Pancreas (tissue), 10 donors: ENCODE results near the gene CCDC73. TPM values are rescaled to one million over a fixed set of nuclear protein-coding genes. Genes with fewer than 3 reads are reported as not detected.

Experiments
- ATAC-seq, 4 donors: fragments of 200-7000 bp; cut with Tn5 transposase; one replicate each; pipeline versions ENCODE4 v1.8.0 to v1.9.1; 2020; ENCODE audit warnings: mild to moderate bottlenecking in 4 of 4, moderate library complexity in 4 of 4
- DNase-seq, 6 donors: peaks; one replicate each; pipeline ENCODE4 v3.0.0-alpha.2; 2020
- FAIRE-seq: peaks from 2 replicates; lab custom pipeline; 2012; peaks lifted over from hg19 to GRCh38; lab: Jason Lieb, UNC
- H3K27ac ChIP-seq, 4 donors: fragments of 200-600 bp; sonication (generic); 1 replicate in 3 of 4; 2 replicates in 1 of 4; pipeline versions ENCODE4 v1.5.0 to v1.8.0; 2020
- H3K27me3 ChIP-seq, 4 donors: fragments of 200-600 bp; one replicate each; pipeline ENCODE4 v1.8.0; 2021
- H3K36me3 ChIP-seq, 3 donors: fragments of 200-600 bp; sonication (generic) in 1 of 3; one replicate each; pipeline versions ENCODE4 v1.5.0 to v1.8.0; 2020 to 2021
- H3K4me1 ChIP-seq, 3 donors: fragments of 200-600 bp; one replicate each; pipeline ENCODE4 v1.8.0; 2021
- H3K4me3 ChIP-seq, 4 donors: fragments of 200-600 bp; sonication (generic) in 2 of 4; one replicate each; pipeline versions ENCODE4 v1.5.0 to v1.8.0; 2020 to 2021
- H3K9me3 ChIP-seq, 4 donors: fragments of 200-600 bp; one replicate each; pipeline ENCODE4 v1.8.0; 2021
- WGBS, 2 donors: extraction: QIAGEN DNeasy Blood & Tissue Kit; methylation state at CpG; one replicate each; pipeline ENCODE4 v1.1.7; 2013; 5-methylcytosine and 5-hydroxymethylcytosine counted together
- intact Hi-C, 3 donors: fragments of 100-400 bp; cut with DNase I; formaldehyde crosslinking; loops; one replicate each; pipeline versions ENCODE4 v1.11.1 to v1.14.2; 2022
- polyA plus RNA-seq, 2 donors: library from polyadenylated mRNA; stranded (reverse); fragments of 200-250 nt; gene quantifications; one replicate each; pipeline ENCODE4 v1.2.3, GENCODE V29; 2013
- total RNA-seq, 6 donors: library from RNA; stranded (reverse); fragmentation: NEBNext Ultra II Directional in 4 of 6; extraction: Animal tissue kit (Norgen Biotek cat#: 25700) in 4 of 6; gene quantifications; one replicate each; pipeline versions ENCODE4 v1.2.1 to v1.2.4, GENCODE V29; 2021 to 2023
- TF ChIP-seq, protein P1 (sequence below), 4 donors: fragments of 200-600 bp; sonication (generic) in 3 of 4; IDR thresholded peaks; one replicate each; pipeline versions ENCODE4 v1.5.0 to v1.8.0; 2021; ENCODE audit warnings: antibody characterized with exemption in 4 of 4
- donor health status: healthy with polysubstance abuse.
- donor health status: DM: no; HTN: no; CAD: no; lungs with moderate emphysema.
- donor health status: DM: no; HTN: no; CAD: no.
- donor health status: control.
- donor health status: control.
- donor health status: Bipolar disorder and iron deficiency.
- donor health status: DM: yes; HTN: yes; CAD: no.
- donor health status: DM: no; HTN: no; CAD: no.
- donor health status: DM: no; HTN: no; CAD: no.
- donor health status: DM: yes; HTN: yes; CAD: no.

CCDC73 gene
- total and polyA plus RNA-seq, 8 donors, result 0.06 TPM; not detected in 7

DNA sequence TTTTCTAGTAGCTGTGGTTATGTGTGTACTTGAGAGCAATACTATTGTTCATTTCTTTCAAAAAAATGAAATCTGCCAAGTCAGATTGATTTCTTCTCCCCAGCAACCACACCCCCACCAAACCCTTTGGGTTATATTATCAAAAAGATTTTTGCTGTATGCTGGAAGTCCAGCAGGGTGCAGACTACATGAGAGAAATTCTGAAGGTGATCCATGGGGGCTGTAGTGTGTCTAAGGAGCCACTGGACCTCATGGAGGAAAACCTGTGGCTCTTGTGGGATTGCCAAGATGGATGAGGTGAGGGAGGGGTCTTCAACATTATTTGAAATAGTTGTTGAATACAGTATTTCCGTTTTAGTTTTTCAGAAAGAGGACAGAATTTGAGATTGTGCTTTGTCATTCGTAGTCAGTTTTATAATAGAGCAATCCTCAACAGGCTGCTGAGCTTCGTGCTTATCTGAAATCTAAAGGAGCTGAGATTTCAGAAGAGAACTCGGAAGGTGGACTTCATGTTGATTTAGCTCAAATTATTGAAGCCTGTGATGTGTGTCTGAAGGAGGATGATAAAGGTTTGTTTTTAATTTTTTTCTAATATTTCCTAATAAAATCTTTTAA is 207.8 kb downstream of the CCDC73 start:
- H3K36me3 ChIP-seq, result peaks cover 12 to 23% (median 16%) of the 10 kb centered on the region in 3 donors
- DNase-seq (no peak), ATAC-seq (no peak), FAIRE-seq (no peak)
- intact Hi-C loops, result no loop called here
- no peaks in the 10 kb centered on the region for H3K27me3 ChIP-seq
- TF ChIP-seq, protein P1, sequence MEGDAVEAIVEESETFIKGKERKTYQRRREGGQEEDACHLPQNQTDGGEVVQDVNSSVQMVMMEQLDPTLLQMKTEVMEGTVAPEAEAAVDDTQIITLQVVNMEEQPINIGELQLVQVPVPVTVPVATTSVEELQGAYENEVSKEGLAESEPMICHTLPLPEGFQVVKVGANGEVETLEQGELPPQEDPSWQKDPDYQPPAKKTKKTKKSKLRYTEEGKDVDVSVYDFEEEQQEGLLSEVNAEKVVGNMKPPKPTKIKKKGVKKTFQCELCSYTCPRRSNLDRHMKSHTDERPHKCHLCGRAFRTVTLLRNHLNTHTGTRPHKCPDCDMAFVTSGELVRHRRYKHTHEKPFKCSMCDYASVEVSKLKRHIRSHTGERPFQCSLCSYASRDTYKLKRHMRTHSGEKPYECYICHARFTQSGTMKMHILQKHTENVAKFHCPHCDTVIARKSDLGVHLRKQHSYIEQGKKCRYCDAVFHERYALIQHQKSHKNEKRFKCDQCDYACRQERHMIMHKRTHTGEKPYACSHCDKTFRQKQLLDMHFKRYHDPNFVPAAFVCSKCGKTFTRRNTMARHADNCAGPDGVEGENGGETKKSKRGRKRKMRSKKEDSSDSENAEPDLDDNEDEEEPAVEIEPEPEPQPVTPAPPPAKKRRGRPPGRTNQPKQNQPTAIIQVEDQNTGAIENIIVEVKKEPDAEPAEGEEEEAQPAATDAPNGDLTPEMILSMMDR (IDR thresholded peaks at IDR 0.05), result no peak
- H3K9me3 ChIP-seq, result no peaks in the 10 kb centered on the region
- peaks cover 8 to 20% (median 17%) of the 10 kb centered on the region in 3 donors for H3K4me1 ChIP-seq
- no peak overlapping the region for H3K4me3 ChIP-seq
- H3K27ac ChIP-seq, result no peak overlapping the region
- WGBS, 2 donors, result 64 to 72% methylated on average over 4 of the region's 4 CpGs

DNA sequence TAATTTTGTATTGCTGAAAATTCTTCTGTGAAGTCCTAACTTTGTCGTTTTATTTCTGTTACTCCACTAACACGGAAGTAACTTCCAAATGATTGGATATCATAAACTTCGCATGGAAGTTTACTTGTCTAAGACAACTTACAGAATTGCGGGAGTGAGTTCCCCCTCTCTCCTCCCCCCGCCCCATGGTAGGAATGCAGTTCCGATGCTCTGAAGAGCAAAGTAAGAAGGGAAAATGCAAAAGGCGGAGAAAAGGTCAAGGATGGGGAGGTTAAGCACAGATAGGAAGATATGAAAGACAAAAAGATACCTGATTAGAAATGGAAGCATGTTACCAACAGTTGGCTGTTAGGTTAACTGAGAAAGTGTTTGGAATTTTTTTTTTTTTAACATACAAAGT is 209.5 kb downstream of the CCDC73 start:
- no peak for FAIRE-seq
- intact Hi-C loops, result no loop called here
- no peak for DNase-seq
- Histone ChIP-seq H3K27ac (no peak overlapping the region), H3K4me1 (peaks cover 8 to 20% (median 17%) of the 10 kb centered on the region in 3 donors), H3K9me3 (no peaks in the 10 kb centered on the region), H3K4me3 (peak overlapping the region; percentile 65 to 90 (median 78)), H3K27me3 (no peaks in the 10 kb centered on the region), H3K36me3 (peaks cover 5 to 7% (median 5%) of the 10 kb centered on the region in 3 donors)
- WGBS, 2 donors, result 11 to 12% methylated on average over 7 of the region's 7 CpGs
- ATAC-seq, result no peak
- TF ChIP-seq, protein P1 (IDR thresholded peaks at IDR 0.05), result no peak

DNA sequence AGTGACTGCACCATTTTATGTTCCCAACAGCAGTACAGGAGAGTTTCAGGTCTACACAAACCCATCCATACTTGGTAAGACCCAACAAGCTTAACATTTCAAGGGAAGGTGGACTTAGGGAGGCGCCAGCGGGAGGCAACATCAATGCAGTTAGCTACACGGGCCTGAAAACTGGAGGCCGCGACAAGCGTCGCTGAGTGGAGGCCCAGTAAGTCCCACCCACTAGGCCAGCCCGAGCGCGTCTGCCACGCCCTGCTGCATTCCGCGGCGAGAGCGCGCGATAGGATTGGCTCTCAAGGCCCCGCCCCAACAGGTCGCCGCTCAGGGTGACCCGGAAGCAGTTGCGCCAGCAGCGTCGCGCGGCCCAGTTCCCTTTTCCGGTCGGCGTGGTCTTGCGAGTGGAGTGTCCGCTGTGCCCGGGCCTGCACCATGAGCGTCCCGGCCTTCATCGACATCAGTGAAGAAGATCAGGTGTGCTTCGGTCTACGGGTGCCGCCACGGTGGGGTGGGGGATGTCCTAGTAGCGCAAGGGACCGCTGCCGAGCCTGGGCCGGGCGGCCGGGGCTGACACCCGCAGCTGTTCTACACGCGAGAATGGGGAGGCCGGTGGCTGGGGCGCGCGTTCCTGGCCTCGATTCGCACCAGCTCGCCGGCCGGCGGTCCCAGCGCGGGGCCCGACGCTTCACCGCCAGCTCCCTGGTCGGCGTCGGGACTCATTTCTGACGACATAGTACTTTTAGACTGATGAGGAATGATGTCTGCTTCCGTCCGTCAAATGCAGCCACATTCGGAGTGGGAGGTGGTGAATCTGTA is 210.8 kb downstream of the CCDC73 start, which contains the start of gene EIF3M:
Gene EIF3M, plus strand, starts transcription at position 373 of the 813 bp plus-strand sequence. Its CDS starts 57 bp downstream, at position 430.
- DNase-seq (peak; percentile 93 to 98 (median 96)), ATAC-seq (peak; percentile 99 to 100 (median 99)), FAIRE-seq (peak; percentile 43)
- H3K4me3 ChIP-seq, result peak within 1 kb of the TSS; percentile 65 to 90 (median 78)
- intact Hi-C loops, result no loop called here
- no peaks in the 10 kb centered on the region for H3K27me3 ChIP-seq
- H3K9me3 ChIP-seq, result no peaks in the 10 kb centered on the region
- peak within 1 kb of the TSS; percentile 72 to 79 (median 72) for H3K27ac ChIP-seq
- 1% methylated on average over 70 of the region's 70 CpGs for WGBS, 2 donors
- no peaks in the 10 kb centered on the region for H3K36me3 ChIP-seq
- TF ChIP-seq, protein P1 (IDR thresholded peaks at IDR 0.05), result no peak
- H3K4me1 ChIP-seq, result peaks cover 8 to 20% (median 17%) of the 10 kb centered on the region in 3 donors

DNA sequence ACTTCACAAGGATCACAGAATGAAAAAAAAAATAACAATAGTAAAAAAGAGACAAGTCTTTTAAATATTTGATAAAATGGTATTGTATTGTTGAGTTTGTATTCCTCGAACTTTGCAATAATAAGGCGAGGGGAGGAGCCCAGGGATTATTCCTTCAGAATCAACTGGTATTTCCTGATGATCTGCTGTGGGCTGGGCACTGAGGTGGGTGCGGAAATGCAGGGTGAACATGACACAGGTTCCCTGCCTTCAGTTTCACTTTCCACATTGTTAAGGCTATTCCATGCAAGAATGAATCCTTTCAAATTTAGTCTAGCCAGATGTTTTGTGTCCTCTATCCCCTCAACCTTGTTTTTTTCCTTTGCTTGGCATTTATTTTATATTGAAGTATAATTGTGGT is 212.9 kb downstream of the CCDC73 start:
- intact Hi-C loops, result no loop called here
- no peak for ATAC-seq

More for the DNA sequence above, 212.9 kb downstream of the CCDC73 start:
- Histone ChIP-seq H3K9me3 (no peaks in the 10 kb centered on the region), H3K36me3 (no peaks in the 10 kb centered on the region), H3K27me3 (no peaks in the 10 kb centered on the region), H3K4me3 (no peak overlapping the region), H3K27ac (no peak overlapping the region), H3K4me1 (peaks cover 8 to 17% (median 16%) of the 10 kb centered on the region in 3 donors)
- DNase-seq (no peak), FAIRE-seq (no peak)
- TF ChIP-seq, protein P1 (IDR thresholded peaks at IDR 0.05), result no peak
- WGBS, 2 donors, result 75 to 79% methylated on average over 3 of the region's 3 CpGs
